ENCODE measurements around the gene LIPH. TPM values are rescaled to one million over a fixed set of nuclear protein-coding genes. Genes with fewer than 3 reads are reported as not detected.

Gene LIPH
- total RNA-seq, 1 donor from 2014 or later, result not detected

- no peaks in the 10 kb centered on the region for H3K9me3 Mint-ChIP-seq (ENCODE audit: unreplicated experiment)
- H3K36me3 Mint-ChIP-seq (ENCODE audit: unreplicated experiment), result no peaks in the 10 kb centered on the region
- no peak for TF ChIP-seq CTCF (IDR thresholded peaks at IDR 0.05)
- H3K4me1 Mint-ChIP-seq (ENCODE audit: unreplicated experiment), result no peaks in the 10 kb centered on the region
- no peak overlapping the region for H3K27ac Mint-ChIP-seq (ENCODE audit: unreplicated experiment)
- peaks cover 22% of the 10 kb centered on the region for H3K27me3 Mint-ChIP-seq (ENCODE audit: unreplicated experiment)
- DNase-seq (ENCODE audit: extremely low spot score, unreplicated experiment), result no peak
- H3K4me3 Mint-ChIP-seq (ENCODE audit: unreplicated experiment), result no peak overlapping the region
These were observed 25.9 kb downstream of the LIPH start for GRCh38 chr3:185526349-185526951.

- Mint-ChIP-seq H3K36me3 (ENCODE audit: unreplicated experiment) (no peaks in the 10 kb centered on the region), H3K27me3 (ENCODE audit: unreplicated experiment) (peaks cover 38% of the 10 kb centered on the region), H3K4me1 (ENCODE audit: unreplicated experiment) (no peaks in the 10 kb centered on the region), H3K27ac (ENCODE audit: unreplicated experiment) (no peak overlapping the region), H3K4me3 (ENCODE audit: unreplicated experiment) (no peak overlapping the region), H3K9me3 (ENCODE audit: unreplicated experiment) (no peaks in the 10 kb centered on the region)
- no peak for TF ChIP-seq CTCF (IDR thresholded peaks at IDR 0.05)
- no peak for DNase-seq (ENCODE audit: extremely low spot score, unreplicated experiment)
These were observed 30.8 kb downstream of the LIPH start for GRCh38 chr3:185521349-185522138.

GRCh38 chr3:185519021-185519420 is 33.4 kb downstream of the LIPH start:
- peaks cover 42% of the 10 kb centered on the region for H3K27me3 Mint-ChIP-seq (ENCODE audit: unreplicated experiment)
- H3K4me3 Mint-ChIP-seq (ENCODE audit: unreplicated experiment), result no peak overlapping the region
- no peak for TF ChIP-seq CTCF (IDR thresholded peaks at IDR 0.05)
- no peaks in the 10 kb centered on the region for H3K4me1 Mint-ChIP-seq (ENCODE audit: unreplicated experiment)
- DNase-seq (ENCODE audit: extremely low spot score, unreplicated experiment), result no peak
- no peaks in the 10 kb centered on the region for H3K9me3 Mint-ChIP-seq (ENCODE audit: unreplicated experiment)
- H3K27ac Mint-ChIP-seq (ENCODE audit: unreplicated experiment), result no peak overlapping the region
- no peaks in the 10 kb centered on the region for H3K36me3 Mint-ChIP-seq (ENCODE audit: unreplicated experiment)

- Mint-ChIP-seq H3K36me3 (ENCODE audit: unreplicated experiment) (no peaks in the 10 kb centered on the region), H3K4me1 (ENCODE audit: unreplicated experiment) (no peaks in the 10 kb centered on the region), H3K27me3 (ENCODE audit: unreplicated experiment) (peaks cover 50% of the 10 kb centered on the region), H3K27ac (ENCODE audit: unreplicated experiment) (no peak overlapping the region), H3K4me3 (ENCODE audit: unreplicated experiment) (no peak overlapping the region), H3K9me3 (ENCODE audit: unreplicated experiment) (no peaks in the 10 kb centered on the region)
- TF ChIP-seq CTCF (IDR thresholded peaks at IDR 0.05), result no peak
- no peak for DNase-seq (ENCODE audit: extremely low spot score, unreplicated experiment)
These were observed 34.8 kb downstream of the LIPH start for GRCh38 chr3:185517387-185518130.

- Mint-ChIP-seq H3K27me3 (ENCODE audit: unreplicated experiment) (peaks cover 26% of the 10 kb centered on the region), H3K9me3 (ENCODE audit: unreplicated experiment) (no peaks in the 10 kb centered on the region), H3K27ac (ENCODE audit: unreplicated experiment) (no peak overlapping the region), H3K4me3 (ENCODE audit: unreplicated experiment) (no peak overlapping the region), H3K36me3 (ENCODE audit: unreplicated experiment) (no peaks in the 10 kb centered on the region), H3K4me1 (ENCODE audit: unreplicated experiment) (no peaks in the 10 kb centered on the region)
- DNase-seq (ENCODE audit: extremely low spot score, unreplicated experiment), result no peak
- no peak for TF ChIP-seq CTCF (IDR thresholded peaks at IDR 0.05)
These were observed 40.7 kb downstream of the LIPH start for GRCh38 chr3:185511711-185512110.

Measured in osteocyte (in vitro differentiated cells).